Omental fat pad (tissue), 4 donors: Measurements from ENCODE around the gene EHBP1. TPM values are rescaled to one million over a fixed set of nuclear protein-coding genes. Genes with fewer than 3 reads are reported as not detected.

ENCODE experiments used
- ATAC-seq: fragments of 150-250 bp; one replicate; pipeline ENCODE4 v1.9.1; 2016; ENCODE audit warnings: mild to moderate bottlenecking, moderate library complexity; ENCODE audit not compliant: low FRiP score
- DNase-seq: peaks from one replicate; pipeline ENCODE4 v3.0.0-alpha.2; 2019; ENCODE audit warnings: low spot score
- total RNA-seq, 4 donors: library from RNA; depleted of rRNA; stranded (reverse); fragments of >200 nt; gene quantifications; one replicate each; pipeline ENCODE4 v1.1.0, GENCODE V29; 2016
- TF ChIP-seq, protein P1 (sequence below), 3 donors: fragments of 450-650 bp; IDR thresholded peaks; one replicate each; pipeline ENCODE4 v1.5.1; 2016 to 2017; ENCODE audit warnings: antibody characterized with exemption in 3 of 3, mild to moderate bottlenecking in 3 of 3, moderate library complexity in 2 of 3

The EHBP1 gene
- total RNA-seq, 4 donors from 2014 or later = 60.9 to 91.3 (median 78.6) TPM

DNA sequence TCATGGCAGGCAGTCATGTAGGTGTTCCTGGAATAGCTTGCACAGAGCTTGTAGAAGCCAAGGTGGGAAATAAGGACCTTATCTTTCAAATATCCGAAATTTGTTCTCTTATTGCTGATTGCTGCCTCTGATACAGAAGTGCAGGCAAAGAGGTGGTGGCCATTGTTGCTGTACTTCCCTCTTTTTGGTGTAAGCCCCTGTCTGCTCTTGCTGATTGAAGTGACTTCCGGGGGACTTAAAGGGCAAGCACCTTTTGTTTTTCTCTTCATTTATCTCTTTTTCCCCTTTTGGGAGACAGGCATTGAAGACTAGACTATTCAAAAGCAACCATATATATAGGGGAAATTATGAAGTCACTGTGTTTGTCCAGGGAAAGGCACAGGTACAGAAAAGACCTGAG, 213.5 kb downstream of the EHBP1 start:
- DNase-seq = no peak
- ATAC-seq = no peak
- TF ChIP-seq, protein P1, sequence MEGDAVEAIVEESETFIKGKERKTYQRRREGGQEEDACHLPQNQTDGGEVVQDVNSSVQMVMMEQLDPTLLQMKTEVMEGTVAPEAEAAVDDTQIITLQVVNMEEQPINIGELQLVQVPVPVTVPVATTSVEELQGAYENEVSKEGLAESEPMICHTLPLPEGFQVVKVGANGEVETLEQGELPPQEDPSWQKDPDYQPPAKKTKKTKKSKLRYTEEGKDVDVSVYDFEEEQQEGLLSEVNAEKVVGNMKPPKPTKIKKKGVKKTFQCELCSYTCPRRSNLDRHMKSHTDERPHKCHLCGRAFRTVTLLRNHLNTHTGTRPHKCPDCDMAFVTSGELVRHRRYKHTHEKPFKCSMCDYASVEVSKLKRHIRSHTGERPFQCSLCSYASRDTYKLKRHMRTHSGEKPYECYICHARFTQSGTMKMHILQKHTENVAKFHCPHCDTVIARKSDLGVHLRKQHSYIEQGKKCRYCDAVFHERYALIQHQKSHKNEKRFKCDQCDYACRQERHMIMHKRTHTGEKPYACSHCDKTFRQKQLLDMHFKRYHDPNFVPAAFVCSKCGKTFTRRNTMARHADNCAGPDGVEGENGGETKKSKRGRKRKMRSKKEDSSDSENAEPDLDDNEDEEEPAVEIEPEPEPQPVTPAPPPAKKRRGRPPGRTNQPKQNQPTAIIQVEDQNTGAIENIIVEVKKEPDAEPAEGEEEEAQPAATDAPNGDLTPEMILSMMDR (IDR thresholded peaks at IDR 0.05) = no peak

DNA sequence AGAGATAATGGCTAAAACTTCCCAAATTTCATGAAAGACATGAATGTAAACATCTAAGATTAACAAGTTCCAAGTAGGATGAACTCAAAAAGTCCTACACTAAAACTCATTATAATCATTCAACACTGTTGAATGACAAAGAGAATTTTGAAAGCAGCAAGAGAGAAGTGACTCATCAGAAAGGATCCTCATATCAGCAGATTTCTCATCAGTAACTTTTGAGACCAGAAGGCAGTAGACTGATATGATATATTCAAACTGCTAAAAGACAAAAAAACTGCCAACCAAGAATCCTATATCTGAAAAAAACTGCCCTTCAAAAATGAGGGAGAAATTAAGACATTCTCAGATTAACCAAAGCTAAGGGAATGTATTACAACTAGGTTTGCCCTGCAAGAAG, 214.6 kb downstream of the EHBP1 start:
- ATAC-seq = no peak

DNA sequence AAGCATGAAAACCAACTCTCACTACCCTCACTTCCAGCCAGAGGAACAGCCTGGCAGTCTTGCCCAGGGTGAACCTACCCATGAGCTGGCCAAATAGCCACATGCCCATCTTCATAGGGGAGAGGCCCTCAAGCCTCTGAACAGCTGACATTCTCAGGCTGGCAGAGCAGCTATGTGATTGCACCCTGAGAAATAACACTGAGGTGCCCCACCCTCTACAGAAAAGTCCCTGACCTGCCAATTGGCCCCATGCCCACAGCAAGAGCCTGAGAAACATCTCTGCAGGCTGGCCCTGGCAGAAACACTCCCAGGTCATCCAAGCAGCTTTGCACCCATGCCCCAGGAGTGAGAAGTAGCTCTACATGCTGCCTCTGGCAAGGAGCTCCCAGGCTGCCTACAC, 217.7 kb downstream of the EHBP1 start:
- TF ChIP-seq, protein P1 (IDR thresholded peaks at IDR 0.05) = no peak
- ATAC-seq (no peak), DNase-seq (no peak)

More for the DNA sequence above, 214.6 kb downstream of the EHBP1 start:
- TF ChIP-seq, protein P1 (IDR thresholded peaks at IDR 0.05) = no peak
- DNase-seq = no peak

DNA sequence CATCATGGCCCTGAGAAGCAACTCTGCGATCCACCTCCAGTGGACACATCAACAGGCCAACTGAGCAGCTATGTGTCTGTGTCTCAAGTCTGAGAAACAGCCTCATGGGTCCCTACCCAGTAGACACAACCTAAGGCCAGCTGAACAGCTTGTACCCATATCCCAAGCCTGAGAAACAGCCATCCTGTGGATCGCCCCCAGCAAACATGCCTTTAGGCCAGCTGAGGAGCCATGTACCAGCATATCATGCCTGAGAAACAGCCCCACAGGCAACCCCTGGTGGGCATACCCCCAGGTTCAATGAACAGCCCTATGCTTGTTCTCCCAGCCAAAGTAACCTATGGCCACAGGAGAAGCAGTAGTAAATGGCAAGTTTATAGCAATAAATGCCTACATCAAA, 218.4 kb downstream of the EHBP1 start:
- DNase-seq (no peak), ATAC-seq (no peak)
- TF ChIP-seq, protein P1 (IDR thresholded peaks at IDR 0.05) = no peak

DNA sequence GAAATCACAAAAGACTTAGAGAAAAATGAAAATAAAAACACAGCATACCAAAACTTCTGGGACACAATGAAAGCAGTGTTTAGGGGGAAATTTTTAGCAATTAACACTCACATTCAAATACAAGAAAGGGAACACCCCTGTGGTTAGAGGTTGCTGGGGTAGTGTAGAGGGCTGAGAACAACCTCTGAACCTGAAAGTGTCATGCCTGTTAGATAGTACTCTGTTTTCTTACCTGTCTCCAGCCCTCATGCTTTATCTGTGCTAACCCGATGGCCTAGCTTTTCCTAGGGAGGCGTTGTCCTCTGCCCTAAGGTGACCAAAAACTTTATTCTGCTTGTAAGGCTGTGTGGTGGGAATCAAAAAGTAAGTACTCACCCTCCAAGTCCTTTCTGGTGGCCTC, 222.5 kb downstream of the EHBP1 start:
- ATAC-seq = no peak
- no peak for DNase-seq
- TF ChIP-seq, protein P1 (IDR thresholded peaks at IDR 0.05) = no peak

DNA sequence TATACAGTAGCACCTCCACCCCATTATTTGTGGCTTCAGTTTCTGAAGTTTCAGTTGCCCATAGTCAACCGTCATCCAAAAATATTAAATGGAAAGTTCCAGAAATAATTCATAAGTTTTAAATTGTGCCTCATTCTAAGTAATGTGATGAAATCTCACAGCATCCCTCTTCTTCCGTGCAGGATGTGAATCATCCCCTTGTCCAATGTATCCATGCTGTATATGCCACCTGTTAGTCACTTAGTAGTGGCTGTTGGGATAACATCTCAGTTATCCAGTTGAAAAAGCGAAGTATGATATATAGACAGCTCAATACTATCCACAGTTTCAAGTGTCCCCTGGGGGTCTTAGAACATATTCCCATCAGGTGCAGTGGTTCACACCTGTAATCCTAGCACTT, 226.0 kb downstream of the EHBP1 start:
- DNase-seq (no peak), ATAC-seq (no peak)
- TF ChIP-seq, protein P1 (IDR thresholded peaks at IDR 0.05) = no peak

DNA sequence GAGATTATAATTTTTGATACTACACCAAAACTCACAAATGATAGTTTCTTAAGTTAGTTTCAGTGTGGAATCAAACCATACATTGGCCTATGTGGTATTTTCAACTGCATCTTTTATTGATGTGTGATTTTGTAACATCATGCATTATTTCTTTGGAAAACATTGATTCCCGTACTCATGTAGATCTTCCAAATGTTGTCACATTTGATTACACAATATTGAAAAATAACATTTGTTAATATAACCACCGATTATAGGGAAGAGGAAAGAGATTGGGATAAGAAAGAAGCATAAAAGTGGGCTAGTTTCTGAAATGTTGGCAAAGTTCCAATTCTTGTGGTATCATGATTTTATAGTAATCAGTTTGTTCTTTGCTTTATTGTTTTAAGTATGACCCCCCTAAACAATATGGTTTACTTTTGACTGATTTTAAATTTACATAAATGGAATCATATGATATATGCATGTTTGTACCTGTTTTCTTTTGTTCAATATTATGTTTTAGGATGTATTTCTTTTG, 227.9 kb downstream of the EHBP1 start:
- no peak for ATAC-seq
- TF ChIP-seq, protein P1 (IDR thresholded peaks at IDR 0.05) = no peak
- no peak for DNase-seq
